NCI-H2029 (cell line): ENCODE measurements around the gene RNFT1.
"Not testable (repeated sequence)": the region's sequence is repeated elsewhere in the genome, so short reads cannot be mapped to it uniquely, and the experiment has no call there.

Source experiments
- DNase-seq: peaks from one replicate; lab custom pipeline; 2025; lab: John Stamatoyannopoulos, UW

The RNFT1 gene

DNA sequence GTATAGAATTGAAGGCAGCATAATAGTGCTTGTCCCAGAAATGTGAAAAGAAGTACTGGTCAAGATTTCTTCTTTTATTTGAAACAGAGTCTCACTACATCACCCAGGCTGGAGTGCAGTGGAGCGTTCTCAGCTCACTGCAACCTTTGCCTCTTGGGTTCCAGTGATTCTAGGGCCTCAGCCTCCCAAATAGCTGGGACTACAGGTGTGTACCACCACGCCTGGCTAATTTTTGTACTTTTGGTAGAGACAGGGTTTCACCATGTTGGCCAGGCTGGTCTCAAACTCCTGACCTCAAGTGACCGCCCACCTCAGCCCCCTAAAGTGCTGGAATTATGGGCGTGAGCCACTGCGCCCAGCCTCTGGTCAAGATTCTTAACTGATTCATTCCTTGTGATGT lies 43.9 kb downstream of the RNFT1 start:
- DNase-seq, result not testable (repeated sequence)

- DNase-seq, result no peak
Measured at GRCh38 chr17:59916446-59916845, 48.1 kb downstream of the RNFT1 start.

- DNase-seq, result no peak
Measured at GRCh38 chr17:59914274-59914854, 50.2 kb downstream of the RNFT1 start.

DNA sequence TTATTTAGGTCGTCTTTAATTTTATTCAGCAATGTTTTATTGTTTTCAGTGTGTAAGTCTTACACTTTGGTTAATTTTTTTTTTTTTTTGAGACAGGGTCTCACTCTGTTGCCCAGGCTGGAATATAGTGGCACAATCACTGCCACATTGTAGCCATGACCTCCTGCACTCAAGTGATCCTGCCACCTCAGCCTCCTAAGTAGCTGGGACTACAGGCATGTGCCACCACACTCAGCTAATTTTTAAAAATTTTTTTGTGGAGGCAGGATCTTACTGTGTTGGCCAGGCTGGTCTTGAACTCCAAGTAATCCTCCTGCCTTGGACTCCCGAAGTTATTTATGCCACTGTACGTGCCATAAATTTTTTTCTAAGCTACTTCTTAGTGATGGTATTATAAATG lies 57.1 kb downstream of the RNFT1 start:
- DNase-seq, result no peak

GRCh38 chr17:59903455-59903854 lies 61.1 kb downstream of the RNFT1 start:
- DNase-seq, result no peak
